KOPT-K1 (cell line): ENCODE data around the gene FAM131C.

Experiments used
- H3K27ac ChIP-seq: fragments of 200-600 bp; sonication (generic); 2 replicates; pipeline ENCODE4 v1.5.1; 2016; ENCODE audit warnings: antibody characterized with exemption, mild to moderate bottlenecking, low read depth, low read length; ENCODE audit not compliant: poor library complexity, severe bottlenecking
- H3K36me3 ChIP-seq: fragments of 200-600 bp; sonication (generic); 2 replicates; pipeline ENCODE4 v1.5.1; 2017; ENCODE audit warnings: antibody characterized with exemption, mild to moderate bottlenecking, low read length, moderate library complexity; ENCODE audit not compliant: insufficient read depth
- H3K9me3 ChIP-seq: fragments of 200-600 bp; sonication (generic); 2 replicates; pipeline ENCODE4 v1.5.1; 2017; ENCODE audit warnings: antibody characterized with exemption, low read length, mild to moderate bottlenecking; ENCODE audit not compliant: insufficient read depth, poor library complexity, severe bottlenecking

FAM131C gene

GRCh38 chr1:16015960-16016901, 57.2 kb downstream of the FAM131C start:
- Histone ChIP-seq H3K9me3 (no peaks in the 10 kb centered on the region), H3K27ac (no peak overlapping the region), H3K36me3 (no peaks in the 10 kb centered on the region)

GRCh38 chr1:16015491-16015890, 58.0 kb downstream of the FAM131C start:
- Histone ChIP-seq H3K9me3 (no peaks in the 10 kb centered on the region), H3K27ac (no peak overlapping the region), H3K36me3 (no peaks in the 10 kb centered on the region)

- Histone ChIP-seq H3K27ac (no peak overlapping the region), H3K36me3 (no peaks in the 10 kb centered on the region), H3K9me3 (no peaks in the 10 kb centered on the region)
These were observed 58.7 kb downstream of the FAM131C start for GRCh38 chr1:16014509-16015482.

- Histone ChIP-seq H3K36me3 (no peaks in the 10 kb centered on the region), H3K27ac (no peak overlapping the region), H3K9me3 (no peaks in the 10 kb centered on the region)
These were observed 59.6 kb downstream of the FAM131C start for GRCh38 chr1:16013908-16014258.

- no peaks in the 10 kb centered on the region for H3K9me3 ChIP-seq
- H3K36me3 ChIP-seq, result no peaks in the 10 kb centered on the region
- no peak overlapping the region for H3K27ac ChIP-seq
These were observed 60.1 kb downstream of the FAM131C start for GRCh38 chr1:16013220-16013907.

GRCh38 chr1:16012590-16013219, 60.7 kb downstream of the FAM131C start:
- Histone ChIP-seq H3K36me3 (no peaks in the 10 kb centered on the region), H3K9me3 (no peaks in the 10 kb centered on the region), H3K27ac (no peak overlapping the region)

- no peak overlapping the region for H3K27ac ChIP-seq
- no peaks in the 10 kb centered on the region for H3K36me3 ChIP-seq
- no peaks in the 10 kb centered on the region for H3K9me3 ChIP-seq
These were observed 61.4 kb downstream of the FAM131C start for GRCh38 chr1:16011936-16012589.

- H3K27ac ChIP-seq, result no peak overlapping the region
- no peaks in the 10 kb centered on the region for H3K36me3 ChIP-seq
- no peaks in the 10 kb centered on the region for H3K9me3 ChIP-seq
These were observed 62.6 kb downstream of the FAM131C start for GRCh38 chr1:16010837-16011236.

- H3K27ac ChIP-seq, result no peak overlapping the region
- no peaks in the 10 kb centered on the region for H3K9me3 ChIP-seq
- no peaks in the 10 kb centered on the region for H3K36me3 ChIP-seq
These were observed 63.8 kb downstream of the FAM131C start for GRCh38 chr1:16009678-16010077.

GRCh38 chr1:16009030-16009460, 64.4 kb downstream of the FAM131C start:
- Histone ChIP-seq H3K36me3 (no peaks in the 10 kb centered on the region), H3K27ac (no peak overlapping the region), H3K9me3 (no peaks in the 10 kb centered on the region)
